HG03139 (cell line): Measurements from ENCODE around the gene PRR30.
"Not testable (repeated sequence)": the region's sequence is repeated elsewhere in the genome, so short reads cannot be mapped to it uniquely, and the experiment has no call there.

Source experiments
- ATAC-seq: cut with Tn5 transposase; IDR thresholded peaks from one replicate; pipeline ENCODE4 v1.9.1; 2021; ENCODE audit not compliant: unreplicated experiment

Gene PRR30

GRCh38 chr2:27139310-27139709 is at the start of gene PRR30:
PRR30 (minus strand) TSS chr2:27139410; CDS start chr2:27138329, 1,081 bp downstream.
- no peak for ATAC-seq

DNA sequence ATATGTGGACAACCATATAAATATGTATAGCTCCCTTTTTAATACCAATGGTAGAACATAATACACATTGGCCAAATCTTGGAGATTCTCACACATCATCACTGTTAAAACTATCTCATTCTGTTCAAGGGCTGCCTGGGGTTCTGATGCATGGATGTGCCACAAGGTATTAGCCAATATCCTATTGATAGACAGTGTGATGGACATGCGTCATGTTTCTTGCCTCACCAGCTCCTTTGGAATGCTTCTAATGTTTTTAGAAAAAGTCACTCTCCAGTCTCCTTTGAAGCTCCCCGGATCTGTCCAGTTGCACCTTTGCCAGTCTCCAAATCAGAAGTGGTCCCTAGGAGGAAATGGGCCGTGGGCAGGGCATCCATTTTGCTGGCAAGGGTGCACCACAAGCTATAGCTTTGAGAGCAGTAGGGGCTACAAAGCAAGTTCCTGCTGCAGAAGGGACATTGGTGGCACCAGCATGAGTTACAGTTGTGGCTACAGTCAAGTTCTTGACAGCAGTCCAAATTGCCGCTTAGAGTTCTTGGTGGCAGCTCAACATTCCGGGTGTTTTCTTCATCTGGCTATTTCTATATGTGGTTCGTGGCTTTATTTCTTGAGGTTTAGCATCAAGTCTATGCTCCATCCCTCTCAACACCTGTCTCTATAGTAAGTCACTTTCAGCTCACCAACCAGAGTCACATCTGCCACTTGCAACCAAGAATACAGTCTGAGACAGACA is 47.6 kb upstream of the PRR30 start:
- no peak for ATAC-seq

GRCh38 chr2:27185331-27186026 is 46.3 kb upstream of the PRR30 start:
- no peak for ATAC-seq

DNA sequence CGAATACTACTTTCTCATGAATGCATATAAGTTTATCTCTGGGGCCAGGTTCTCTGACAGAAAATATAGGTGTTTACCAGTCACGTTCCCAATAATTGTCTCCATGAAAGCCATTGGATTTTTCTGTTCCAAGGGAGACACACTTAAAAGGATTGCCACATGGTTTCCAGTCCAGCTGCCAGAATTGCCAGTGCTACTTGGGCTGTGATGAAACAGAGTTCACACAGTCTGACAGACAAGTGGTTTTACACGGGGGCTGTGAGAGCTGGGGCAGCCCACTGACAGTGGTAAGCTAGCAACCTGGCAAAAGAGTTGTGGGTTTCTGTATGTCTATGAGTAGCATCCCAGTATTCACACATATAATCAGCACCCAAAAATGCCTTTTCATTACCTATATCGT is 44.9 kb upstream of the PRR30 start:
- ATAC-seq = no peak

GRCh38 chr2:27182346-27182745 is 43.1 kb upstream of the PRR30 start:
- ATAC-seq = no peak

GRCh38 chr2:27179344-27180000 is 40.3 kb upstream of the PRR30 start:
- ATAC-seq = no peak

GRCh38 chr2:27178469-27178868 is 39.3 kb upstream of the PRR30 start:
- ATAC-seq = no peak

DNA sequence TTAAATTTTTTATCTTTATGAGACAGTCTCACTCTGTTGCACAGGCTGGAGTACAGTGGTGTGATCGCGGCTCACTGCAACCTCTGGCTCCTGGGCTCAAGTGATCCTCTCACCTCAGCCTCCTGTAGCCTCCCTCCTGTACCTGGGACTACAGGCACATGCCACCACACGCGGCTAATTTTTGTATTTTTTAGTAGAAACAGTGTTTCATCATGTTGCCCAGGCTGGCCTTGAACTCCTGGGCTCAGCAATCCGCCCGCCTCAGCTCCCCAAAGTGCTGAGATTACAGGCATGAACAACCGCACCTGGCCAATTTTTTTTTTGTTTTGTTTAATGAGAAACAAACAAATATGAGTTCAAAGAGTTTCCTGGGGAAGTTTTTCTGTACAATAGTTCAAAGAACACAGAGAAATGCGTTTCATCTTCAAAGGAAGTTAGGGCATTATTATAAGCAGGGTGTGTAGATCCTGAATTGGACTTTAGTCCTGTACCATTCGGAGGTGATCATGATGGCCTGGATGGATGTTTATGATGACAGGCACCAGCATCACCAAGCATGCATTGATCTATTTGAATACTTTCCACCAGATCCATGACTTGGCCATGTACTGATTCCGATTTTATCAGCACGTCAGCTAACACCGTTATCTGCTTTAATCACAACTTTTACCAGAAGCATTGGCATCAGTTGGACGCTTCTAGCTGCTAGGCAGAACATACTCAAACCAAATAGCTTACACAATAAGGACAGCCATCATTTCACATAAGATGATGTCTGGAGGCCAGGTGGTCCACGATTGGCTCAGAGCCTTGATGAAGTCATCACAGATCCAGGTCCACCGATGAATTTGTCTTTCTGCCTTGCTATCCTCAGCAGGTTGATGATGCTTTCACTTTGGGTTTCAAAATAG is 38.5 kb upstream of the PRR30 start:
- no peak for ATAC-seq

DNA sequence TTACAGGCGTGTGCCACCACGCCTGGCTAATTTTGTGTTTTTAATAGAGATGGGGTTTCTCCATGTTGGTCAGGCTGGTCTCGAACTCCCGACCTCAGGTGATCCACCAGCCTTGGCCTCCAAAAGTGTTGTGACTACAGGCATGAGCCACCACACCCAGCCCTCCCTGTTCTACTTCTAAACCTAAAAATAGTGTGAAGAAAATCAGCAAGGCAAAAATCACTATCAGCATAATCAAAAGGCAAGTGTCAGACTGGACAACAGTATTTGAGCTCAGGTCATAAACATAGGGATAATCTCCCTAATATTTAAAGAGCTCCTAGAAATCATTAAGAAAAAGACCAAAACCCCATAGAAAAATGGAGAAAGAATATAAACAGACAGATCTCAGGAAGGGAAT is 36.6 kb upstream of the PRR30 start:
- not testable (repeated sequence) for ATAC-seq

DNA sequence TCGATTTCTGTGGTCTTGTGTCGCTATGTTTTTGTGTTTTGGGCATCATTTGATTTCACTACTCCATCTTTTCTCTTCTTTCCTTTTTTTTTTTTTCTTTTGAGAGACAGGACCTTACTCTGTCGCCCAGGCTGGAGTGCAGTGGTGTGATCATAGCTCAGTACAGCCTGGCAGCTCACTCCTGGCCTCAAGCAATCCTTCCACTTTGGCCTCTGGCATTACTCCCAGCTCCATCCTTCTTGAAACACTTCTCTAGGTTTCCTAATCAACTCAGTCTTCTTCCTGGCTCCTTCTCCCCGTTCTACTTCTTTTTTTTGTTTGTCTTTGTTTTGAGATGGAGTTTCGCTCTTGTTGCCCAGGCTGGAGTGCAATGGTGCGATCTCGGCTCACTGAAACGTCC is 36.1 kb upstream of the PRR30 start:
- ATAC-seq = no peak

- no peak for ATAC-seq
These were observed 35.4 kb upstream of the PRR30 start for GRCh38 chr2:27174638-27175037.

DNA sequence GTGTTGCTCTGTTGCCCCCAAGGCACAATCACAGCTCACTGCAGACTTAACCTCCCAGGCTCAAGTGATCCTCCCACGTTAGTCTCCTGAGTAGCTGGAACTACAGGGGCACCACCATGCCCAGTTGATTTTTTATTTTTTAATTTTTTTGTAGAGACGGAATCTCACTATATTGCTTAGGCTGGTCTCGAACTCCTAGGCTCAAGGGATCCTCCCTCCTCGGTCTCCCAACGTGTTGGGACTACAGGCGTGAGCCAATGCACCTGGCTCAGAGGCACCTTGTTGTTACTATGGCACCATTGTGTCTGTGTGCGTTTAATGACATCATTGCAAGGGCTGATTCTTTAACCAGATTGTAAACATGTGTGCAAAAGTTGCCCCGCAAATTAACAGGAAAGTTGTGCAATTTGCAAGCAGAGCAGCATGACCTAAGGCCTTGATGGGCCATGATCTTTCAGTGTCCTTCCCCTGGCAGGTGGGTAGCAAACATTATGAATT is 32.2 kb upstream of the PRR30 start:
- no peak for ATAC-seq

- ATAC-seq = no peak
These were observed 31.5 kb upstream of the PRR30 start for GRCh38 chr2:27170581-27171337.

DNA sequence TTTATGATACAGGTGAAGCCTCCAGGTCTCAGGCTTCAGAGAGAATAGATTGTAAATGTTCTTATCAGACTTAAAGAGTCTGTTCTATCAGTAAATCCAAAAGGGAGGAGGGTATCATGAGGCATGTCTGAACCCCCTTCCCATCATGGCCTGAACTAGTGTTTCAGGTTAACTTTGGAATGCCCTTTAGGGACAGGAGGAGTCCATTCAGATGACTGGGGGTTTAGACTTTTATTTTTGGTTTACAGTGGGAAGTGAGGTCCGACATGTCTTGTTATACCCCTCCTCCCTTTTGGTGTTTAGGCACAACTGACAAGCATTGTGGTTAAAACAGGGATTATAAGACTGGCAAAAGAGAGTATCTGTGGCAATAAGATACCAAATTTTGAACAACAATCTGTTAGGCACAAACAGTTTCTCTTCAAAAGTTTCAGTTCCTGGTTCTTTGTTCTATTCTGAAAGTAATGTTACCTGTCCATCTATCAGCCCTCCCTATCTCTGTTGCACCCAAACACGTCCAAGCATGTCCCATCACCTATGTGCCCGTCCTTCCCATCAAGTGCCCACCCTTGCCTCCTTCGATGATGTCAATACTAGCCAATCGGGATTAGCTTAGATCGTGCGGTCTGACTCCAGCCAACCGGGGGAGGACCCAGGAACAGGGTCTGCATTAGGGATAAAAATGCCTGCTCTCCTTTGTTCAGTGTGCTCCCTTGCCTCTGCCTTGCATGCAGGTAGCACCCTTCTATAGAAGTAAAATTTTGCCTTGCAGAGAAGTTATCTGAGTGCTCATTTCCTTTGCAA is 26.0 kb upstream of the PRR30 start:
- ATAC-seq = no peak

- ATAC-seq = no peak
These were observed 23.2 kb upstream of the PRR30 start for GRCh38 chr2:27162151-27163121.

DNA sequence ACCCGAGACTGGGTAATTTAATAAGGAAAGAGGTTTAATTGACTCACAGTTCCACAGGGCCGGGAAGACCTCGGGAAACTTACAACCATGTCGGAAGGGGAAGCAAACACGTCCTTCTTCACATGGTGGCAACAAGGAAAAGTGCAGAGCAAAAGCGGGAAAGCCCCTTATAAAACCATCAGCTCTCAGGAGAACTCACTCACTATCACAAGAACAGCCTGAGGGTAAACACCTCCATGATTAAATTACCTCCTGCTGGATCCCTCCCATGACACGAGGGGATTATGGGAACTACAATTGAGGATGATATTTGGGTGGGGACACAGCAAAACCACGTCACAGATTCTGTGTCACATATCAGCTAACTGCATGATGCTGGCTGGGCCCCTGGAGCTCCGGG is 21.0 kb upstream of the PRR30 start:
- no peak for ATAC-seq

- ATAC-seq = no peak
These were observed 20.1 kb upstream of the PRR30 start for GRCh38 chr2:27159271-27159670.

DNA sequence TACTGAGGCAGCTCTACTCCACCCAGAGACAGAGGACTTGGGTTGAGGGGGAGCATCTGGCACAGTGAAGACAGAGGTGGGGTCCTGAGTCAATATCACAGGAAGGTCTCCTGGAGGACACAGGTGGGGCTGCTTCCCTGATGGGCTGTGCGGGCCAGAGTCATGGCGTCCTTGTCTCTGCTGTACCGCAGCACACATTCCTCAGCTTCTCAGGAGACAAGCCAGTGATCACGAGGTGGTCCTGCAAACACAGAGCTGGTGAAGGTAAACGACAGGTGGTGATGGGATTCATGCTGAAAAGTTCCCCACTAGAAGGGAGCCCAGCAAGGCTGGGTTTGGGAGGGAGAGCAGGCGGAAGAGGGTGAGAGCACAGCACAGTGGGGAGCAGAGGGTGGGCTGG is 19.3 kb upstream of the PRR30 start:
- ATAC-seq = no peak
